HG03159 (cell line): ENCODE measurements around the gene DLG4.
"Not testable (repeated sequence)": the region's sequence is repeated elsewhere in the genome, so short reads cannot be mapped to it uniquely, and the experiment has no call there.

Experiments used
- ATAC-seq: cut with Tn5 transposase; IDR thresholded peaks from one replicate; pipeline ENCODE4 v1.9.1; 2021; ENCODE audit warnings: mild to moderate bottlenecking, moderate library complexity; ENCODE audit not compliant: unreplicated experiment

The DLG4 gene

GRCh38 chr17:7168841-7169564 is 50.6 kb downstream of the DLG4 start:
- ATAC-seq: not testable (repeated sequence)

- no peak for ATAC-seq
These were observed 51.8 kb downstream of the DLG4 start for GRCh38 chr17:7167832-7168231.

GRCh38 chr17:7166873-7167272 is 52.8 kb downstream of the DLG4 start:
- ATAC-seq: no peak

- not testable (repeated sequence) for ATAC-seq
These were observed 60.1 kb downstream of the DLG4 start for GRCh38 chr17:7159571-7159970.

GRCh38 chr17:7158424-7158823 is 61.2 kb downstream of the DLG4 start:
- not testable (repeated sequence) for ATAC-seq

- no peak for ATAC-seq
These were observed 63.2 kb downstream of the DLG4 start for GRCh38 chr17:7156342-7156940.

GRCh38 chr17:7147772-7148171 is 71.9 kb downstream of the DLG4 start:
- ATAC-seq: no peak

- no peak for ATAC-seq
These were observed 73.5 kb downstream of the DLG4 start for GRCh38 chr17:7146115-7146514.

- ATAC-seq: no peak
These were observed 75.4 kb downstream of the DLG4 start for GRCh38 chr17:7144213-7144612.

GRCh38 chr17:7141824-7142223 is 77.8 kb downstream of the DLG4 start:
- no peak for ATAC-seq

GRCh38 chr17:7139400-7139799 is 80.2 kb downstream of the DLG4 start:
- no peak for ATAC-seq

GRCh38 chr17:7138800-7139381 is 80.7 kb downstream of the DLG4 start:
- ATAC-seq: no peak

GRCh38 chr17:7137171-7137943 is 82.3 kb downstream of the DLG4 start:
- no peak for ATAC-seq
